ENCODE results near the gene PEX11G.

DNA sequence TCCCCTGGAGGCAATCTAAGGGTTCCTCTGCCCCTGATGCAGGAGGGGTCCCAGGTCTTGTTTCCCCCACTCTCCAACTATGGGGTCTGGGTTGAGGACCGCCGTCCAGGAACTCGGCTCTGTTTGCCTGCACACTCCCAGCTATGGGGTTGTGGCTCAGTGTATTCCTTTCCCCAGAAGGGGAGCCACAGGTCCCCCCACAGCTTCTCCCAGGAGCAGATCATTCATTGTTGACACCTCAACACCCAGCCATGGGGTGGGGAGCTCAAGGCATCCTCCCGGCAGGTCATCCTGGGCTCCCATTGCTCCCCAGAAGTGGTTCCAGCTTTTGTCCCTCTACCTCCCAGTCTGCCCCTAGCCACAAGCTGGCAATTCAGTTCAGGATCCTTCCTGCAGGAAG lies 28.0 kb upstream of the PEX11G start:
- no peak for TF ChIP-seq POLR2AphosphoS5 (IDR thresholded peaks at IDR 0.05)
- TF ChIP-seq RAD21 (conservative IDR thresholded peaks at IDR 0.05), result no peak
- TF ChIP-seq EZH2 (IDR thresholded peaks at IDR 0.05; ENCODE audit: borderline replicate concordance, insufficient read depth, low read length, poor library complexity, severe bottlenecking), result no peak
- no peak for TF ChIP-seq CTCF (IDR thresholded peaks at IDR 0.05; ENCODE audit: poor library complexity, severe bottlenecking)
